ENCODE results near the gene ZPBP2. TPM values are rescaled to one million over a fixed set of nuclear protein-coding genes. Genes with fewer than 3 reads are reported as not detected.

The ZPBP2 gene
- total RNA-seq, 1 donor from 2014 or later, result not detected

DNA sequence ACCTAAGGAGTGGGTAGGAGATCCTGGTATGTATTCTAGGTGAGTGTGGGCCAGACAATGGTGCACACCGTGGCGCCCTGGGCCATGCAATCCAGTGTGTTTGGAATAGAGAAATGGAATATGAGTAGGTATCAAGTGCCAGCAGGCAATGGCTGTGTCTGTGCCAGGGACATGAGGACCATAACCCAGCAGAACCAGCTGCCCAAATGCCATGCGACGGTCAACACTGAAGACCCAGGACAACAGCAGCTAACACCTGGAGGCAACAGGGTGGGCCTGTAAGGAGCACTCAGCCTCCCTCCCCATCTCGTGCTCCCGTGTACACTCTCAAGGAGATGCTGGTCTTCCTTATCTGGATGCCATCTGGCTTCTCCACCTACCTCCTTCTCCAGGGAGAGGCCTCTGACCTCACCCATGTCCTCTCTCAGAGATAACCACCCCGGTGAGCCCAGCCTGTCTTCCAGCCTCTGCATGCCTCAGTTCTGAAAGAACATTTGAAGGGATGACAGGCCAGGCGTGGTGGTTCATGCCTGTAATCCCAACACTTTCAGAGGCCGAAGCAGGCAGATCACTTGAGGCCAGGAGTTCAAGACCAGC, 51.2 kb downstream of the ZPBP2 start:
- Histone ChIP-seq H3K4me3 (ENCODE audit: insufficient read depth, low read depth, low read length) (no peak overlapping the region), H3K79me2 (ENCODE audit: insufficient read depth, low read length) (peaks cover 14% of the 10 kb centered on the region), H3K9me3 (ENCODE audit: insufficient read depth, low read depth, low read length) (no peaks in the 10 kb centered on the region), H3K4me2 (ENCODE audit: low read length) (no peak overlapping the region), H4K20me1 (ENCODE audit: insufficient read depth, low read length) (peaks cover 42% of the 10 kb centered on the region), H2AFZ (ENCODE audit: low read depth, low read length) (no peak overlapping the region), H3K9ac (ENCODE audit: low read length) (no peak overlapping the region), H3K27ac (ENCODE audit: low read depth, low read length) (no peak overlapping the region), H3K27me3 (ENCODE audit: insufficient read depth, low read length) (no peaks in the 10 kb centered on the region), H3K4me1 (ENCODE audit: insufficient read depth, low read length) (peaks cover 4% of the 10 kb centered on the region), H3K36me3 (ENCODE audit: insufficient read depth, low read length) (peaks cover 25% of the 10 kb centered on the region)
- TF ChIP-seq, protein P1, sequence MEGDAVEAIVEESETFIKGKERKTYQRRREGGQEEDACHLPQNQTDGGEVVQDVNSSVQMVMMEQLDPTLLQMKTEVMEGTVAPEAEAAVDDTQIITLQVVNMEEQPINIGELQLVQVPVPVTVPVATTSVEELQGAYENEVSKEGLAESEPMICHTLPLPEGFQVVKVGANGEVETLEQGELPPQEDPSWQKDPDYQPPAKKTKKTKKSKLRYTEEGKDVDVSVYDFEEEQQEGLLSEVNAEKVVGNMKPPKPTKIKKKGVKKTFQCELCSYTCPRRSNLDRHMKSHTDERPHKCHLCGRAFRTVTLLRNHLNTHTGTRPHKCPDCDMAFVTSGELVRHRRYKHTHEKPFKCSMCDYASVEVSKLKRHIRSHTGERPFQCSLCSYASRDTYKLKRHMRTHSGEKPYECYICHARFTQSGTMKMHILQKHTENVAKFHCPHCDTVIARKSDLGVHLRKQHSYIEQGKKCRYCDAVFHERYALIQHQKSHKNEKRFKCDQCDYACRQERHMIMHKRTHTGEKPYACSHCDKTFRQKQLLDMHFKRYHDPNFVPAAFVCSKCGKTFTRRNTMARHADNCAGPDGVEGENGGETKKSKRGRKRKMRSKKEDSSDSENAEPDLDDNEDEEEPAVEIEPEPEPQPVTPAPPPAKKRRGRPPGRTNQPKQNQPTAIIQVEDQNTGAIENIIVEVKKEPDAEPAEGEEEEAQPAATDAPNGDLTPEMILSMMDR (IDR thresholded peaks at IDR 0.05; ENCODE audit: insufficient read depth, low read depth, low read length), result no peak
- no peak for TF ChIP-seq EZH2 (IDR thresholded peaks at IDR 0.05; ENCODE audit: insufficient read depth, low read length)
- no peaks in the 10 kb centered on the region for H3K9me3 Mint-ChIP-seq (ENCODE audit: unreplicated experiment)
- no peak overlapping the region for H3K27ac Mint-ChIP-seq (ENCODE audit: unreplicated experiment)
- FAIRE-seq (no peak), DNase-seq (ENCODE audit: low read depth) (no peak)
- H3K27me3 Mint-ChIP-seq (ENCODE audit: low read depth, unreplicated experiment), result no peaks in the 10 kb centered on the region
- H3K4me1 Mint-ChIP-seq (ENCODE audit: low read depth, unreplicated experiment), result peaks cover 1% of the 10 kb centered on the region
- peak overlapping the region; percentile 60 for H3K4me3 Mint-ChIP-seq (ENCODE audit: unreplicated experiment)
- peaks cover 35% of the 10 kb centered on the region for H3K36me3 Mint-ChIP-seq (ENCODE audit: low read depth, unreplicated experiment)

DNA sequence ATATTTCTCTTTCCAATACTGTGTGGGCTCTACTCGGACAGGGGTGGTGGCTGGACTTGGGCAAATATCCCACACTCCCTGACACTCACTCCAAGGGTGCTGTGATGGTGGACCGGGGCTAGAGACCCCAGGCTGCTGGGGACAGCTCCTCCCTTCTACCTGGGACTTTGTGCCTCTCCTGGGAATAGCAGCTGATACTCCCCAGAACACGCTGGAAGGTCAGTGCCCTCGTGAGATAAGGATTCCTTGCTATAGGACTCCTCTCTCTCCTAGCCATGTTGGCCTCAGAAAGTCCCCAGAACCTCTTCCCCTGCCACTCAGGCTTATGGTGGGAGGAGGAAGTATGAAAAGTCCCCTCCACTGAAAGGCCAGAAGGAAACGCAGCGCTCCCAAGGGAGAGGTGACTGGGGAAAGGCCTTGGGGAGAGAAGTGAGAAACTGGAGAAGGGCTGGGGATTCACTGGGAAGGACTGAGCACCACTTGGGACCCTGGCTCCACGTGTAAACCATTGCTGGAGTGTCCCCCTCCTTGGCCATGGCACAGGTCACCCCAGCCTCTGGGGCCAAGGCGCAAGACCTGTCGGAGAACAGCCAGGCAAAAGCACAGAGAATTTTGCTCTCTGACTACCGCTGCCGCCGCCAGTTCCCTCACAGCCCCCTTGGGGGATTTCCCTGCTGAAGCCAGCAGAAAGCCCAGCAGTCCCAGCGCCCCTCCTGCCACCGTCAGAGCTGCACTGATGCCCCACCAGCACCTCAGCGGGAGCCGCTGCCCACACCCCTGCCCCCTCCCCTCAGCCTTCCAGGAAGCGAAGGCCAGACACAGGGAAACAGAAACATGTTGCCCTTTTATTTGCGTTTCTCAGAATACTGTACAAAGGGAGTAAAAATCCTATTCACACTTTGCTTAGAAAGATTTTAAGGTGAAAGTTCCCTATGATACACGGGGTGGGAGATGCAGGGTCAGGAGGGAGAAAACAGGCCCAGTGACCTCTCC, 52.5 kb downstream of the ZPBP2 start:
- Mint-ChIP-seq H3K27me3 (ENCODE audit: low read depth, unreplicated experiment) (no peaks in the 10 kb centered on the region), H3K36me3 (ENCODE audit: low read depth, unreplicated experiment) (peaks cover 38% of the 10 kb centered on the region), H3K9me3 (ENCODE audit: unreplicated experiment) (no peaks in the 10 kb centered on the region), H3K27ac (ENCODE audit: unreplicated experiment) (no peak overlapping the region), H3K4me3 (ENCODE audit: unreplicated experiment) (no peak overlapping the region), H3K4me1 (ENCODE audit: low read depth, unreplicated experiment) (peaks cover 9% of the 10 kb centered on the region)
- no peak for FAIRE-seq
- Histone ChIP-seq H3K79me2 (ENCODE audit: insufficient read depth, low read length) (peaks cover 27% of the 10 kb centered on the region), H2AFZ (ENCODE audit: low read depth, low read length) (no peak overlapping the region), H3K27me3 (ENCODE audit: insufficient read depth, low read length) (no peaks in the 10 kb centered on the region), H3K36me3 (ENCODE audit: insufficient read depth, low read length) (peaks cover 25% of the 10 kb centered on the region), H4K20me1 (ENCODE audit: insufficient read depth, low read length) (peaks cover 55% of the 10 kb centered on the region), H3K4me2 (ENCODE audit: low read length) (no peak overlapping the region), H3K9me3 (ENCODE audit: insufficient read depth, low read depth, low read length) (no peaks in the 10 kb centered on the region), H3K9ac (ENCODE audit: low read length) (no peak overlapping the region), H3K27ac (ENCODE audit: low read depth, low read length) (no peak overlapping the region), H3K4me1 (ENCODE audit: insufficient read depth, low read length) (peaks cover 14% of the 10 kb centered on the region), H3K4me3 (ENCODE audit: insufficient read depth, low read depth, low read length) (no peak overlapping the region)
- no peak for DNase-seq (ENCODE audit: low read depth)
- TF ChIP-seq, protein P1 (IDR thresholded peaks at IDR 0.05; ENCODE audit: insufficient read depth, low read depth, low read length), result no peak
- TF ChIP-seq EZH2 (IDR thresholded peaks at IDR 0.05; ENCODE audit: insufficient read depth, low read length), result no peak
